Limb (tissue), 2 donors: ENCODE data around the gene CTNNA3.

Experiments
- DNase-seq, 2 donors: peaks; one replicate each; pipeline ENCODE4 v3.0.0-alpha.2; 2016; ENCODE audit errors: extremely low spot score in 2 of 2

The CTNNA3 gene

DNA sequence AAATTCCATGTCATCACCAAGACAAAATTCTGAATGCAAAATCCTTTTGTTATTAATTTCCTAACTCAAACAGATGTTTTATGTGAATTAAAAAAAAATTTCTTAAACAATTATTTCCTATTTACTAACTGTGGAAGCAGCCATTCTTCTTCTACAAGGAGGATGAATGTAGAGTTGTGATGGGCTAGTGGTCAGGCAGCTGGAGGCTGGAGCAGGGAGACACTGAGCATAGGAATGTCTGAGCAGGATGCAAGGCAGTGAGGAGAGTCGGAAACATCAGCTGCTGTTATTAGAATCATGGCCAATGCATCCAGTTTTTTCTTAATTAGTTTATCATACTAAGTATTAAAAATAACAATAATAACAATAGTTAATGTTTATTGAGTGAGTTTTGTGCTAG, 872.7 kb downstream of the CTNNA3 start:
- DNase-seq = no peak

DNA sequence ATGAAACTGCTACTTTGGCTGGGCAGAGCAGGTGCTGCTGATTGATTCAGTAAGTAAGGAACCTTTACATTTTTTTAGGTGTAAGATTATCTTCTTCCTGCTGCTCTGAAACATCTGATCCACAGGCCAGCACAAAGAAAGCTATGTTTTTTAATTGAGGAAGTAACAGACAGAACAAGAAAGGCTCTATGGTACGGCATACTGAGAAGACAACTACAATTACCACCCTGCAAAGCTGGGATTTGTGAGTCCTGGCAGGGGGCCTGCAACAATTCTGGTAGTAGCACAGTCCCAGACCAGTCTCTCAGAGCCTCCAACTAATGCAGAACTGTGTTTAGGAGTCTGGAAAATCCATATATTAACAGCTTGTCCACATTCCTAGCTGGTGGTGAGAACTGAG, 873.2 kb downstream of the CTNNA3 start:
- DNase-seq = peak in 1 of 2 donors; percentile 46

DNA sequence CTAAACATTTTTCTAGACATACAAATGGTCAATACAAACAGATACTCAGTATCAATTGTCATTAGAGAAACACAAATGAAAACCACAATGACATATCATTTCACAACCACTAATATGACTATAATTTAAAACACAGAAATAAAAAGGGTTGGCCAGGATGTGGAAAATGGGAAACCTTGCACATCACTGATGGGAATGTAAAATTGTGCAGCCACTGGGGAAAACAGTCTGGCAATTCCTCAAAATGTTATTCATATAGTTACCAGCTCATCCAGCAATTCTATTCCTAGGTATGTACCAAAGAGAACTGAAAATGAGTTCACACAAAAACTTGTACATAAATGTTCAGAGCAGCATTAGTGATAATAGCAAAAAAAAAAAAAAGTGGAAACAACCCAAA, 876.3 kb downstream of the CTNNA3 start:
- no peak for DNase-seq

DNA sequence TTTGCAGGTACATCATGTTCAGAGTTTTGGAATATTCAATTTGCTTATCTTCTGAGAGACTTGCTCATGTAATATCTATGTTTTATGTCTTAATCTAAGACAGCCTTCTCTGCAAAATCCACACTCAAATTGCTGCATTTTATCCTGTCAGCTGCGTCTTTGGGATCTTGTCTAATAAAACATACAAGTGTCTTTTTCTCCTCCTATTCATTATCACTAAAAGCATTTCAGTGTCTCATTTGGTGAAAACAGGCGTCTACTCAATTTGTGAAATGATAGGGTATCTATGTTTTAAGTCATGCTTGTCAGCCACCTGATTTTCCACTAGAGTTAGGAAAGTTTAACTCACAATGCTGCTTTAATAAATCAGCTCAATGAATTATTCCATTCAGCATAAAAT, 882.9 kb downstream of the CTNNA3 start:
- no peak for DNase-seq

DNA sequence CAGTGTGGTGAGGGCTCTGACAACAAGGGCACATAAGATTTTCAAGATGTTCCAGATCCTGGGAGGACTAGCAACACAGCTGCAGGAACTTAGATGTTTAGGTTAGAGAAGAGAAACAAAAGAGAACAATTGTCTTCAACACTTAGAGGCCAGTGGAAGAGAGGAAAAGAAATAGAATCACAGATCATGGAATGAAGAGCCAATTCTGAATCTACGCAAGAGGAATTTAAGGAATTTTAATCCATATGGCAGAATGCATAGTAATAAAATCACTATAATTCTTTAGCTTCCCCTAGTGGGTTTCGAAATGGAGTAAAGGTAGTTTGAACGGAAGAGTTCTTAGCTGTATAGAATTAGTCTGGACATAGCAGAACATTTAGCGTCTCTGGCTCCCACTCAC, 884.8 kb downstream of the CTNNA3 start:
- no peak for DNase-seq

DNA sequence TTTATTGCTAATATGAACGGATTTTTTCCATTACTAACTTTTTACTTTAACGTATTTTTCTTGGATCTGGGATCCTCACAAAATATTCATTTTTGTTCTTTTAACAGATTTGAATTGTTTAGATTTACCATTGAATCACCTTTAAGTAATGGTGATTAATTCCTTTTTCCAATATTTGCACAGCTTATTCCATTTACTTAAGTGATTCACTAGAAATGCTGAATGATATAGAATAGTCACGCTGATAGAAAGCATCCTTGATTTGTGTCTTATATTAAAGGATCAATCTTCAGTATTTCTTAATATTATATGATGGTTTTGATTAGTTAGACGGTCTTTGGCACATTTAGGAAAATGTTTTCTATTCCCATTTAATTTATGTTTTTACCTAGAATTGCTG, 886.6 kb downstream of the CTNNA3 start:
- no peak for DNase-seq

DNA sequence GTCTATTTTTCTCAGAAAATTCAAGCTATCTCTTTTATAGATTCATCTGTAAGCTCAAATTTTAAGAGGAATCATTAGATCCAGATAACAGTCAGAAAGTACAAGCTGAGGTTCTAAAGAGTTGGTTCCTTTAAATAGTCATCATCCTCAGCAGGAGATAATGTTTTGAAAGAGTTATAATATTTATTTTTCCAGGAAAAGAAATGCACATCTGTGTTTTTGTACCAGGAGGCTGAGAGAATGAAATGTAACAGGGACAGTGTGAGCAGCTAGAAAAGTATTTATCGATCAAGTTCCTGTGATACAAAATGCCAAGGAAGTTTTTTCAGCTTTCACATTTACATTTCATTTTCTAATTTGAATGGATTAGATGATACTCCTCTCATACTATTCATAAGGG, 890.4 kb downstream of the CTNNA3 start:
- no peak for DNase-seq

DNA sequence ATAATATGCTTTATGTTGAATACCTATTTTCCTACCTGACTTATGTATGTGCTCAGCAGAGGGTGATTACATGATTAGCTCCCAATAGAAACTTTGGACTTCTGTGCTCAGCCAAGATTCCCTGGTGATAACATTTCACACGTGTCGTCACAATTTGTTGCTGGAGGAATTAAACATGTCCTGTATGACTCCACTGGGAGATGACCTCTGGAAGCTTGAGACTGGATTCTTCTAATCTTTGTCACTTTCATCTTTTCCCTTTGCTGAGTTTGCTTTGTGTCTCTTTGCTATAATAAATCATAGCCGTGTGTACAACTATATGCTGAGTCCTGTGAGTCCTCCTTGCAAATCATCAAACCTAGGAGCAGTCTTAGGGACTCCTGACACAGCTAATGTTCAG, 891.0 kb downstream of the CTNNA3 start:
- no peak for DNase-seq

DNA sequence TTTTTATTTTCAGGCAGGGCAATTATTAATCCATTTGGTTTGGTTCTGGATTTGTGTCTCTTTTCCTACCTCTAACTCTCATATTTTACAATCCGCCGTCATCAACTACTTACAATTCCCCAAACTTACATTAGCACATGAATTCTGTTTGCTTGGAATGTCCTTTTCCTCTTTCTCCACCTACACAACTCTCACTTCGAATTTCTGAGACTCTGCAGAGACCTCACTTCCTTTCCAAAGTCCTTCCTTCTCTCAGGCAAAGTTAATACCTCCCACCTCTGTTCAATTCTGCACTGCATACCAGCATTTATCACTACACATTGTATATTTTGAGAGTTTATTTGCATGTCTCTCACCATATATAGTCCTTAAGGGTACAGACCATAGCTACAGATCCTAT, 892.8 kb downstream of the CTNNA3 start:
- no peak for DNase-seq

DNA sequence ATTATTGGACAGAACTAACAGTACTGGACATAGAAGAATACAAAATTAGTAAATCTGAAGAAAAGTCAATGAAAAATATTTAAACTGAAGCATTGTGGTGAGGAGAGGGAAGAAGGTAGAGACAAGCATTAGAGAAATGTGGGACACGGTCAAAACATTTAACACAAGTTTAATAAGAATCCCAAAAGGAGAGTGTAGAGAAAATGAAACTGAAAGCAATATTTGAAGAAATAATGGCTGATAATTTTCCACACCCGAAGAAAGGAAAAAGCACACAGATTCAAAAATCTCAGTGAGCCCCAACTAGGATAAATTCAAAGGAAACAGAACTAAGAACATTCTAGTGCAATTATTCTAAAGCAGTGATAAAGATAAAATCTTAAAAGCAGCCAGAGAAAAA, 896.5 kb downstream of the CTNNA3 start:
- DNase-seq = no peak

DNA sequence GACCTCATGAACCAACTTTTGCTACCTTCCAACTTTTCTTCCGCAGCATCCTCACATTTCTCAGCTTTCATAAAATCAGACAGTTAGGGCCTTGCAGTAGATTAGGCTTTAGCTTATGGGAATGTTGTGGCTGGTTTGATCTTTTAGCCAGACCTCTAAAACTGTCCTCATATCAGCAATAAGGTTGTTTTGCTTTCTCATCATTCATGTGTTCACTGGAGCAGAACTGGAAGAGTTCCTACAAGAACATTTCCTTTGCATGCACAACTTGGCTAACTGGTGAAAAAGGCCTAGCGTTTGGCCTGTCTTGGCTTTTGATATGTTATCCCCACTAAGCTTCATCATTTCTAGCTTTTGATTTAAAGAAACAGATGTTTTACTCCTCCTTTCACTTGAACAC, 900.1 kb downstream of the CTNNA3 start:
- no peak for DNase-seq

DNA sequence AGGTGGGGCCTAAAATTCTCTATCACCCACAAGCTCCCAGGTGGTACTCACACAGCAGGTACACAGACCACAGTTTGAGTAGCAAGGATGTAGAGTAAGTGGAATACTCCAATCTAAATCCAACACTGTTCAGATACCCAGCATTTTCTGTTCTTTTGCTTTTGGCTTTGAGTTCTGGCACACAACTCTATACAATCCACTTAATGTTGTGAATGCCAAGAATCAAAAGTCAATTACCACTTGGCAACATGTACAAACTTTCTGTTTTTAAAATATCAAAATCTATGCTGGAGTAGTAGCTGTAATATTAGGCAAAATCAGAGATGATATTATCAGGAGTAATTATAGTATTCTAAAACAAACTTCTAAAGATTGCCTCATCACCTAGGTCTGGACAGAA, 903.6 kb downstream of the CTNNA3 start:
- DNase-seq = no peak

DNA sequence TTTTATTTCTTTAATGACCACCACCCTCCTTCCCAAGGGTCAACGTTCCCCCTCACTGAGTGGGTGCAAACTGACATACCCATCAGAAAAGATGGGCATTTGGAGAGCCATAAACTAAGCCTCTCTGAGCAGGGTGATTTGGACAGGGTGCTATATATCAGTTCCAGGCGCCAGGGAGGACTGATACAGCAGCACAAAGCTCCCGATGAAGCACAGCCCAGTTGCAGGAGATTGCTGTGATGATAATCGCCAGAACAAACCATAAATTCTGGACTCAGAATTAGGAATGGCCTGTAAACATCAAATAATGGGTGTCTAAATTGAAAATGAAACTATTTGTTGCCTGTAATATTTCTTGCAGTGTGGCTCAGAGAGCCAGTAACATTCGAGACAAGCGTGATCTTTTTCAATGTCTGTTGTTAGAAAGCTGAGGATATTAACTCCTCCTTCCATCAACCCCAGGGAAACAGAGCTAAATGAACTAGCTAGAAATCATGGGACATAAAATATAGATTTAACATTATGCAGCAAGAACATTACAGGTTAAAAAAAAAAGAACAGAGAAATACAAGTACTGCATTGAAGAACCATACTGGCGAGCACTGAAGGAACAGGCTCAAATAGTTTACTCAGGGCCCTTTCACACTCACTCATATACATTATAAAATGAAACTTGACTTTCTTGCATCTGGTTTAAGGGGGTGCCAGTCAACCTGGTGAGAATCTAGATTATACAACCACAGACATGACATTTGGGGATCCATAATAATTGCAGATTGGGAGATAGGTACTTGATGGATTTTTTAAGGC, 907.6 kb downstream of the CTNNA3 start:
- DNase-seq = no peak

DNA sequence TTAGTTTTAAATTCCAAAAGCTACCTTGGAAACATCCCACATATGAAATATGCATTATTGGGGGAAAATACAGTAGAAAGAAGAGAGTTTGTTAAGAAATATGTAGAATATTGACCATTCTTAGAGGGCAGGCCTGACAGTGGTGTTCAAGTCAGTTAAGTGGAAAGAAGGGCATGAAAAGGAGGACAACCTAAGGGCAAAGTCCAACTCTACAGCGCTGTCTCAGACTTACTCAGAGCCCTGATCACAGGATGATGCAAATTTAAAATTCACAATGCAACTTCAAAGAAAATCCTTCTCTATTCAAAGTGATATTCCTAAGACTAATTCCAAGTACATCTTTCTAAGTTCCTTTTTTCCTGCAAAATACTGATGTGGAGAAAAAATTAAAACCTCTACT, 909.3 kb downstream of the CTNNA3 start:
- no peak for DNase-seq

DNA sequence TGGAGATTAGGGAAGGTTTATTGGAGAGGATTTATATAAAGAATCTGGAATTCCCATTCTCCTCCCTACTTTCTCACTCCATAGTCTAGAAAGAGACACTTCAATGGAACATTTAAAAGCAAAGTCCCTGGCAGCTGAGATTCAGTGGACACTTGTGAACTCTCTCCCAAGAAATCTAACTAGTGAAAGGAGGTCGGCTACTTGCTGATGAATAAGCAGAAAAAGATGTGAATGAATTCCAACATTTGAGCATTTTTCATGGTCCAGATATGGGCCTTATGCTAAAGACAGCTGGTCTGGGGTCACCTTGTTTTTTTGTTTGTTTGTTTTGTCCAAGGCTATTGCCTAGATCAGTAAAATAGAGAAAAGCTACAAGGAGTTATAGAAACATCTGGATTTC, 911.2 kb downstream of the CTNNA3 start:
- DNase-seq = no peak

DNA sequence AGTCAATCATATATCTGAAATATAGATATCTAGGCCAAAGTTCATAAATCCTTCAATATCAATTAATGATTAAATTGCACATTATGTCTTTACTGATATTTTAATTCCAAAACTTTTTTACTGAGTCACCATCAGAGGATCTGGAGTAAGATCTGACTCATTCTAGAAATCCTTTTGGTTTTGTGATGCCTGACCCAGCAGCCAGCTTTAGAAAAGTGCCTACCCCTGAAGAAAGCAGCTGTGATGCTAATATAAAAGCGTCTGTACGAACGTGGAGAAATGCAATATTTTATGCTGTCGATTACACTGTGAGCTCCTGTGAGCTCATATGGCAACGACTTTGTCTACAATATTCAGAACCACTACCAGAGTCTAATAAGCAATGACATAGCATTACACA, 912.7 kb downstream of the CTNNA3 start:
- DNase-seq = no peak

DNA sequence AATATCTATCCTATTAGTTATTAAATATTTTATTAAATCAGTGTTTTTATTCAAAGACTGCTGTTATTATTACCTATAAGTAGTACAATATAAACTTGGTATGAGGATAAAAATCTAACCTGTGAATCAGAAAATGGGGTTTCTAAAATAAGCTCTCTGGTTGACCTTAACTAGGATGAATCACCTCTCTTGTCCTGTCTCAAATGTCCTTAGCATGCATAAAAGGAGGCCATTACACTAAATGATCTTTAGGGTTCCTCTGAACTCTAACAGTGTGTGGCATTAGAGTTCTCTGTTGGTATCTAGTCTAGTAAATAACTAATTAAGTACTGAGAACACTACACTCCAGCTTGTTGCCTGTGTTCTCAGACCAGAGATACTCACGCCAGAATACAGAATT, 913.2 kb downstream of the CTNNA3 start:
- no peak for DNase-seq

DNA sequence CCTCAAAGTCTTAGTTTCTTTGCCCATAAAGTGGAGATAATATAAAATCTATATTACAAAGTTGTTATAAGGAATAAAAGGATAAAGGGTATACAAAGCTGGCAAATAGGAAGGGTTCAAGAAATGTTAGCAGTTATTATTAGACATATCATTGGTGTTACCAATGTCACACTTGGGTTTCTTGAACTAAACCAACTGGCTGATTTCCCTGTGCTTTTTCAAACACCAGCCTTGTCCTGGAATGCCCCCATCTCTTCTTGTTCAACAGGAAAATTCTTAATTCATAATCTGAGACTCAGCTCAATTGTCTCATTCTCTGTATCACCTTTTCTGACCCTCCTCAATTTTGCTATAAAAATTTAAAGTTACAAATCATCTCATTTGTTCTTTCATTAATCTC, 913.9 kb downstream of the CTNNA3 start:
- no peak for DNase-seq

DNA sequence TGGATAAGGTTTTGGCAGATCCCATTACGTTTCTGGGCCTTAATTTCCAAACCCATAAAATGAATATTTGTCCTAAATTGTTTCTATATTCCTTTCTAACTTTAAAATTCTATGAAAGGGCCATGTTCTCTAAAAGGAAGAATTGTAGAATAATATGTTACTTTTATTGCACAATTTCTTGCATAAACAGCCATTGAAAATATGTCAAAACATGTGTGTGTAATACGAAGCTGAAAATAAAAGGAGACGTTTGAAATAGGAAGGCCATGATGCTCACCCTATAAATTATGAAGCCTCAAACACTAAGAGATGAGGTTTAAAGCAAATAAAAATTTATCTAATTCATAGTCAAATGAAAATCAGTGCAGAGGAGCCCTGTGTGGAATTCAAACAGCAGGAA, 915.2 kb downstream of the CTNNA3 start:
- DNase-seq = no peak

DNA sequence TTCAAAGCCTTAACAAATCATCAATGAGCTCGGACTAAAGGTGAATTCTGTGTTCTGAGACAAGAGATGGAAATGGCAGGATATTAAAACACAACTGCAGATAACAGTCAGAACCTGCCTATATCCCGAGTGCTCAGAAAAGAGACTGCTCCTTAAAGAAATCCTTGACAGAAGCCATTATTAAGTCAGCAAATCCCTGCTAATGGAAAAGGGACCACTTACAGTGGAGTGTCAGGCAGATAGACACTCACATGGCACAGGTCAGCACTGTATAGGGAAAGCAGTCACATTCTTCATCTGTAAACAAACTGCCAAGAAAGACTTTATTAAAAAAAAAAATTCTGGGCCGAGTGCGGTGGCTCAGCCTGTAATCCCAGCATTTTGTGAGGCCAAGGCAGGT, 917.6 kb downstream of the CTNNA3 start:
- DNase-seq = no peak

DNA sequence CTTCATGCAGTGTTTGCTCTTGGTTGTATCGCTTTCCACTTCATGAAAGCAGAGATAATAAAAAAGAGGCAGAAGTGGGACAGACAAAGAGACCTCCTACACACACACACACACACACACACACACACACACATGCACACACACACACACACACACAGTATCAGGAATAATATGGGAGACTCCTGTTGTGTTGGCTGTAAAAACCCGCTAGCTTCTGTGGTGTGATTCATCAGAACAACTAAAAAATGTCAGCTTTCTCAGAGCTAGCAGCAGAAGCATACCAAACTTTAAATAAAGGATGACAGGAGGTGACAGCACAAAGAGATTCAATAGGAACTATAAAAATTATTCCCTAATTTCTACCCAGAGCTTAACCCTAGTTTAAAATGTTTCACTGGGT, 918.3 kb downstream of the CTNNA3 start:
- no peak for DNase-seq

DNA sequence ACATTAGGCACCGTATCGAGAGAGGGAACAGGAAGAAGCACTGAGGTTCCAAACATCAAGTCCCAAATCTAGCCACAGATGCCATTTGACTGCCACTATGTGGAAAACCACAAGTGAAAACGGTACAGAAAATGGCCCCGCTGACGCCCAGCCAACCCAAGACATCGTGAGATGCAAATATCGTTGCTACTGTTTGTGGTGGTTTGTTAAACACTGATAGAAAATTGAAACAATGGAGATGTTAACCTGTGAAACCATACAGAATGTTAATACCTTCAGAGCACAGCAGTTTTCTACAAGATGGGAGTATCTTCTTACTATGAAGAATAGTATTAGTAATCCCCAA, 922.5 kb downstream of the CTNNA3 start:
- DNase-seq = no peak

DNA sequence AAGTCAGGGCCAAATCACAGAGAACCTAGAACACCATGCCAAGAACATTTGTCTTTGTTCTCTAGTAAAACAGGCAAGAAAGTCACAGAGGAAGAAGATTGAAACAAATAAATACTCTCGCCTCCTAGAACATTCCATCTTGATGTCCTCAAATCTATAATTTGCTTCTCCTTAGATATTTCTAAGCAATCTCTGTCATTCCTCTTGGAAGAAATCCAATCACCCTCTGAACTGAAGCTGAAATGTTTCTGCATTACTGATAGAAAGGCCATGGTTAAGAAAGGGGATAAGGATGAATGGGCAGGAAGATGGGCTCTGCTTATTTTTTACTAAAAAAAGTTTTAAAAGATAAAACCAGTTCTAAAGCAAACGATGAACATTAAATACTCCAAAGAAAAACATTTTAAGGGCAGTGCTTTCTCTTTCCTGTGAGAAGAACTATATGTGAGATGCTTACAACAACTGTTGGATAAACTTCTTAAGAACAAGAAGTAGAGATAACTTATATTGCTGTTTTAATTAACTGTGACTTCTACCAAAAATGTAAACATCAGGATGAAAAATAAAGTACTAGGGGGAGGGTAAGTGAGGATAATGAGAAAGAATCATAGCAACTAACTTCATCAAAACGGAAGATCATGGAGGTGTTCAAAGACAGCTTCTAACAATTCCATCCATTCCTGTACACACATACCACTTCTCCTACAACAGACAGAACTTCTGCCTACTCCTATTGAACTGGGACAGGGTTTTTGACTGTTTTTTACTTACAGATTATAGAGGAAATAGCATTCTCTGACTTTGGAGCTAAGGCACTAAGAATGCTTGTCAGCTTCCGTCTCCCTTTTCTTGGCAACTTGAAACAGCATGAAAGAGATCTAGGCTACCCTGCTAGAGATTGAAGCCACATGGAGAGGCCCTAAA, 923.2 kb downstream of the CTNNA3 start:
- DNase-seq = no peak
